HEK293 (cell line): ENCODE measurements around the gene CA5A.

Experiments
- GLI2 ChIP-seq: fragments of 450-650 bp; formaldehyde crosslinking; IDR thresholded peaks from 2 replicates; pipeline ENCODE4; 2017; ENCODE audit warnings: missing biosample characterization, missing genetic modification characterization, low read depth, borderline replicate concordance
- HOXD13 ChIP-seq: sonication (generic); formaldehyde crosslinking; IDR thresholded peaks from 2 replicates; pipeline ENCODE4 v1.8.0; 2022; ENCODE audit warnings: missing genetic modification reagents, borderline replicate concordance
- MYNN ChIP-seq: fragments of 450-650 bp; formaldehyde crosslinking; IDR thresholded peaks from 2 replicates; pipeline ENCODE4 v1.5.1; 2016; ENCODE audit warnings: missing biosample characterization, missing genetic modification characterization, borderline replicate concordance
- PRDM1 ChIP-seq: fragments of 450-650 bp; formaldehyde crosslinking; IDR thresholded peaks from 2 replicates; pipeline ENCODE4; 2016; ENCODE audit warnings: missing biosample characterization, missing genetic modification characterization
- ZNF121 ChIP-seq: fragments of 450-650 bp; formaldehyde crosslinking; IDR thresholded peaks from 2 replicates; pipeline ENCODE4 v1.5.1; 2016; ENCODE audit warnings: missing biosample characterization, missing genetic modification characterization
- ZNF133 ChIP-seq: fragments of 450-650 bp; formaldehyde crosslinking; IDR thresholded peaks from 2 replicates; pipeline ENCODE4 v1.5.1; 2016; ENCODE audit warnings: missing biosample characterization, missing genetic modification characterization
- ZNF140 ChIP-seq: fragments of 450-650 bp; formaldehyde crosslinking; IDR thresholded peaks from 2 replicates; pipeline ENCODE4 v1.5.1; 2016; ENCODE audit warnings: missing biosample characterization, missing genetic modification characterization
- ZNF157 ChIP-seq: fragments of 450-650 bp; formaldehyde crosslinking; IDR thresholded peaks from 2 replicates; pipeline ENCODE4 v1.5.1; 2016; ENCODE audit warnings: missing biosample characterization, missing genetic modification characterization
- ZNF292 ChIP-seq: fragments of 450-650 bp; formaldehyde crosslinking; IDR thresholded peaks from 2 replicates; pipeline ENCODE4 v1.5.1; 2016; ENCODE audit warnings: low read depth, missing biosample characterization, missing genetic modification characterization, borderline replicate concordance
- ZNF350 ChIP-seq: fragments of 450-650 bp; formaldehyde crosslinking; IDR thresholded peaks from 2 replicates; pipeline ENCODE4 v1.5.0; 2017; ENCODE audit warnings: missing biosample characterization, mild to moderate bottlenecking, missing genetic modification characterization
- ZNF404 ChIP-seq: fragments of 450-650 bp; formaldehyde crosslinking; IDR thresholded peaks from 2 replicates; pipeline ENCODE4 v1.5.1; 2017; ENCODE audit warnings: missing biosample characterization, missing genetic modification characterization
- ZNF423 ChIP-seq: fragments of 450-650 bp; formaldehyde crosslinking; IDR thresholded peaks from 2 replicates; pipeline ENCODE4 v1.5.1; 2016; ENCODE audit warnings: missing biosample characterization, missing genetic modification characterization
- ZNF48 ChIP-seq: fragments of 450-650 bp; formaldehyde crosslinking; IDR thresholded peaks from 2 replicates; pipeline ENCODE4 v1.5.1; 2016; ENCODE audit warnings: missing biosample characterization, missing genetic modification characterization
- ZNF544 ChIP-seq: fragments of 450-650 bp; formaldehyde crosslinking; IDR thresholded peaks from 2 replicates; pipeline ENCODE4 v1.5.0; 2017; ENCODE audit warnings: missing biosample characterization, missing genetic modification characterization
- ZNF558 ChIP-seq: fragments of 450-650 bp; formaldehyde crosslinking; IDR thresholded peaks from 2 replicates; pipeline ENCODE4 v1.5.1; 2016; ENCODE audit warnings: missing biosample characterization, missing genetic modification characterization
- ZNF560 ChIP-seq: fragments of 450-650 bp; formaldehyde crosslinking; IDR thresholded peaks from 2 replicates; pipeline ENCODE4 v1.5.1; 2017; ENCODE audit warnings: missing biosample characterization, missing genetic modification characterization, borderline replicate concordance
- ZNF561 ChIP-seq: fragments of 450-650 bp; IDR thresholded peaks from 2 replicates; pipeline ENCODE4 v1.5.1; 2018; ENCODE audit warnings: missing biosample characterization, missing genetic modification characterization, borderline replicate concordance
- ZNF610 ChIP-seq: fragments of 450-650 bp; formaldehyde crosslinking; IDR thresholded peaks from 2 replicates; pipeline ENCODE4 v1.5.1; 2016; ENCODE audit warnings: missing biosample characterization, missing genetic modification characterization, borderline replicate concordance
- ZNF660 ChIP-seq: fragments of 450-650 bp; IDR thresholded peaks from 2 replicates; pipeline ENCODE4 v1.5.1; 2018; ENCODE audit warnings: missing biosample characterization, mild to moderate bottlenecking, missing genetic modification characterization
- ZNF670 ChIP-seq: fragments of 450-650 bp; formaldehyde crosslinking; IDR thresholded peaks from 2 replicates; pipeline ENCODE4 v1.5.1; 2016; ENCODE audit warnings: missing biosample characterization, missing genetic modification characterization, low read depth
- ZNF830 ChIP-seq: fragments of 450-650 bp; IDR thresholded peaks from 2 replicates; pipeline ENCODE4 v1.5.0; 2018; ENCODE audit warnings: missing biosample characterization, missing genetic modification characterization, low read depth, mild to moderate bottlenecking, moderate library complexity
- ZXDB ChIP-seq: fragments of 450-650 bp; formaldehyde crosslinking; IDR thresholded peaks from 2 replicates; pipeline ENCODE4 v1.5.1; 2016; ENCODE audit warnings: missing biosample characterization, missing genetic modification characterization
- TF ChIP-seq, protein P1 (sequence below): fragments of 450-650 bp; formaldehyde crosslinking; IDR thresholded peaks from 2 replicates; pipeline ENCODE4 v1.5.1; 2016; ENCODE audit warnings: missing biosample characterization, missing genetic modification characterization
- TF ChIP-seq, protein P2 (sequence below): fragments of 450-650 bp; formaldehyde crosslinking; IDR thresholded peaks from 2 replicates; pipeline ENCODE4 v1.5.1; 2016; ENCODE audit warnings: missing biosample characterization, missing genetic modification characterization
- TF ChIP-seq, protein P3 (sequence below): fragments of 450-650 bp; formaldehyde crosslinking; IDR thresholded peaks from 2 replicates; pipeline ENCODE4 v1.5.1; 2016; ENCODE audit warnings: missing biosample characterization, missing genetic modification characterization
- TF ChIP-seq, protein P4 (sequence below): fragments of 450-650 bp; formaldehyde crosslinking; IDR thresholded peaks from 2 replicates; pipeline ENCODE4 v1.5.1; 2016; ENCODE audit warnings: missing biosample characterization, missing genetic modification characterization
- TF ChIP-seq, protein P5 (sequence below): fragments of 450-650 bp; formaldehyde crosslinking; IDR thresholded peaks from 2 replicates; pipeline ENCODE4 v1.5.1; 2016; ENCODE audit warnings: missing biosample characterization, missing genetic modification characterization
- TF ChIP-seq, protein P6 (sequence below): fragments of 450-650 bp; formaldehyde crosslinking; IDR thresholded peaks from 2 replicates; pipeline ENCODE4 v1.5.1; 2016; ENCODE audit warnings: missing biosample characterization, missing genetic modification characterization
- TF ChIP-seq, protein P7 (sequence below): fragments of 450-650 bp; formaldehyde crosslinking; IDR thresholded peaks from 2 replicates; pipeline ENCODE4 v1.5.1; 2017; ENCODE audit warnings: missing biosample characterization, missing genetic modification characterization

CA5A gene

DNA sequence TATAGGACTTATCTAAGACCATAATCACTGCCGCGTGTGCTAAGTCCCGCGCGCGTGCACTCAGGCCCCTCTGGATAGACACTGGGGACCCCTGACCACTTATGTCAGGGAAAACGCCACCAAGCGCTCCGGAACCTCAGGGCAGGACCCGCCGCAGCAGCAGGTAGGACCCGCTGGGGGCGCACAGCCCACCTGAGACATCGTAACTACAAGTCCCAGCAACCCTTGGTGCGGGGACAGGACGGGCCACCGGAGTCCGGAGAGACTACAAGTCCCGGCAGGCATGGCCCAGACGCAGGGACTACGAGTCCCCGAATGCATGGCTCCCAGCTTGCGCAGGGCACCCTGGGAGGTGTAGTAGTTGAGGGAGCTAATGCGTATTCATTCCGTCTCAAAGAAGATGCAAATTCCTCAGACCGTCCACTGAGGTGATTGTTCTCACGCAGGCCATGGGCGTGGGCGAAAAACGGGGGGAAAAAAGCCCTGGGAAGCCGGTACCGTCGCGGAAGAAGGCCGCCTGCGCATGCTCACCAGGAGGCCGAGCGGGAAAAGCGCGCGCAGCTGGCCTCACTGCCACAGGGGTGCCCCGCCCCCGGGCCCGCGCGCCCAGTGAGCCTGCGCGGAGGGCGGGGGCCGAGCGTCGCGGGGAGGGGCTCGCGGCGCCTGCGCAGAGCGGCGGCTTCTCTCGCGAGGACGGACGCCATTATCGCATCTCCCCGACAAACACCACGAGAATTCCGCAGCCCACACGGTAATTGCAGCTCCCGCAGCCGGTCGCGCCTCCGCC is 14.6 kb upstream of the CA5A start, which contains the start of gene BANP (continued):
- TF ChIP-seq, protein P1, sequence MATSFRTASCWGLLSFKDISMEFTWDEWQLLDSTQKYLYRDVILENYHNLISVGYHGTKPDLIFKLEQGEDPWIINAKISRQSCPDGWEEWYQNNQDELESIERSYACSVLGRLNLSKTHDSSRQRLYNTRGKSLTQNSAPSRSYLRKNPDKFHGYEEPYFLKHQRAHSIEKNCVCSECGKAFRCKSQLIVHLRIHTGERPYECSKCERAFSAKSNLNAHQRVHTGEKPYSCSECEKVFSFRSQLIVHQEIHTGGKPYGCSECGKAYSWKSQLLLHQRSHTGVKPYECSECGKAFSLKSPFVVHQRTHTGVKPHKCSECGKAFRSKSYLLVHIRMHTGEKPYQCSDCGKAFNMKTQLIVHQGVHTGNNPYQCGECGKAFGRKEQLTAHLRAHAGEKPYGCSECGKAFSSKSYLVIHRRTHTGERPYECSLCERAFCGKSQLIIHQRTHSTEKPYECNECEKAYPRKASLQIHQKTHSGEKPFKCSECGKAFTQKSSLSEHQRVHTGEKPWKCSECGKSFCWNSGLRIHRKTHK (tag by site-specific recombination): no peak
- no peak for TF ChIP-seq ZNF830 (tag by site-specific recombination)
- no peak for TF ChIP-seq ZNF544
- TF ChIP-seq ZNF561 (tag by site-specific recombination): peak; percentile 95
- TF ChIP-seq ZNF404 (tag by site-specific recombination): 0 out of 2 replicates have a peak, but pooled peaks have one; percentile 38
- no peak for TF ChIP-seq ZNF133 (tag by site-specific recombination)
- TF ChIP-seq ZNF121 (tag by site-specific recombination): no peak
- TF ChIP-seq, protein P2, sequence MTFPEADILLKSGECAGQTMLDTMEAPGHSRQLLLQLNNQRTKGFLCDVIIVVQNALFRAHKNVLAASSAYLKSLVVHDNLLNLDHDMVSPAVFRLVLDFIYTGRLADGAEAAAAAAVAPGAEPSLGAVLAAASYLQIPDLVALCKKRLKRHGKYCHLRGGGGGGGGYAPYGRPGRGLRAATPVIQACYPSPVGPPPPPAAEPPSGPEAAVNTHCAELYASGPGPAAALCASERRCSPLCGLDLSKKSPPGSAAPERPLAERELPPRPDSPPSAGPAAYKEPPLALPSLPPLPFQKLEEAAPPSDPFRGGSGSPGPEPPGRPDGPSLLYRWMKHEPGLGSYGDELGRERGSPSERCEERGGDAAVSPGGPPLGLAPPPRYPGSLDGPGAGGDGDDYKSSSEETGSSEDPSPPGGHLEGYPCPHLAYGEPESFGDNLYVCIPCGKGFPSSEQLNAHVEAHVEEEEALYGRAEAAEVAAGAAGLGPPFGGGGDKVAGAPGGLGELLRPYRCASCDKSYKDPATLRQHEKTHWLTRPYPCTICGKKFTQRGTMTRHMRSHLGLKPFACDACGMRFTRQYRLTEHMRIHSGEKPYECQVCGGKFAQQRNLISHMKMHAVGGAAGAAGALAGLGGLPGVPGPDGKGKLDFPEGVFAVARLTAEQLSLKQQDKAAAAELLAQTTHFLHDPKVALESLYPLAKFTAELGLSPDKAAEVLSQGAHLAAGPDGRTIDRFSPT (tag by site-specific recombination): no peak
- TF ChIP-seq, protein P3, sequence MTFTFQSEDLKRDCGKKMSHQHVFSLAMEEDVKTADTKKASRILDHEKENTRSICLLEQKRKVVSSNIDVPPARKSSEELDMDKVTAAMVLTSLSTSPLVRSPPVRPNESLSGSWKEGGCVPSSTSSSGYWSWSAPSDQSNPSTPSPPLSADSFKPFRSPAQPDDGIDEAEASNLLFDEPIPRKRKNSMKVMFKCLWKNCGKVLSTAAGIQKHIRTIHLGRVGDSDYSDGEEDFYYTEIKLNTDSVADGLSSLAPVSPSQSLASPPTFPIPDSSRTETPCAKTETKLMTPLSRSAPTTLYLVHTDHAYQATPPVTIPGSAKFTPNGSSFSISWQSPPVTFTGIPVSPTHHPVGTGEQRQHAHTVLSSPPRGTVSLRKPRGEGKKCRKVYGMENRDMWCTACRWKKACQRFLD (tag by site-specific recombination): no peak
- TF ChIP-seq ZNF560 (tag by site-specific recombination): no peak
- TF ChIP-seq ZNF157: no peak
- no peak for TF ChIP-seq HOXD13 (CRISPR knock-in tag)
- no peak for TF ChIP-seq ZNF140 (tag by site-specific recombination)
- TF ChIP-seq MYNN (tag by site-specific recombination): no peak
- no peak for TF ChIP-seq ZNF350
- TF ChIP-seq ZNF558 (tag by site-specific recombination): no peak
- TF ChIP-seq ZNF423 (tag by site-specific recombination): no peak
- TF ChIP-seq, protein P4, sequence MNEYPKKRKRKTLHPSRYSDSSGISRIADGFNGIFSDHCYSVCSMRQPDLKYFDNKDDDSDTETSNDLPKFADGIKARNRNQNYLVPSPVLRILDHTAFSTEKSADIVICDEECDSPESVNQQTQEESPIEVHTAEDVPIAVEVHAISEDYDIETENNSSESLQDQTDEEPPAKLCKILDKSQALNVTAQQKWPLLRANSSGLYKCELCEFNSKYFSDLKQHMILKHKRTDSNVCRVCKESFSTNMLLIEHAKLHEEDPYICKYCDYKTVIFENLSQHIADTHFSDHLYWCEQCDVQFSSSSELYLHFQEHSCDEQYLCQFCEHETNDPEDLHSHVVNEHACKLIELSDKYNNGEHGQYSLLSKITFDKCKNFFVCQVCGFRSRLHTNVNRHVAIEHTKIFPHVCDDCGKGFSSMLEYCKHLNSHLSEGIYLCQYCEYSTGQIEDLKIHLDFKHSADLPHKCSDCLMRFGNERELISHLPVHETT: peak; percentile 71; the same call in 1 of the 2 replicates
- no peak for TF ChIP-seq PRDM1
- TF ChIP-seq ZNF292 (tag by site-specific recombination): no peak
- TF ChIP-seq GLI2 (tag by site-specific recombination): no peak
- TF ChIP-seq, protein P5, sequence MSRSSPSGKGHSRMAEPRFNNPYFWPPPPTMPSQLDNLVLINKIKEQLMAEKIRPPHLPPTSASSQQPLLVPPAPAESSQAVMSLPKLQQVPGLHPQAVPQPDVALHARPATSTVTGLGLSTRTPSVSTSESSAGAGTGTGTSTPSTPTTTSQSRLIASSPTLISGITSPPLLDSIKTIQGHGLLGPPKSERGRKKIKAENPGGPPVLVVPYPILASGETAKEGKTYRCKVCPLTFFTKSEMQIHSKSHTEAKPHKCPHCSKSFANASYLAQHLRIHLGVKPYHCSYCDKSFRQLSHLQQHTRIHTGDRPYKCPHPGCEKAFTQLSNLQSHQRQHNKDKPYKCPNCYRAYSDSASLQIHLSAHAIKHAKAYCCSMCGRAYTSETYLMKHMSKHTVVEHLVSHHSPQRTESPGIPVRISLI: no peak
- TF ChIP-seq, protein P6, sequence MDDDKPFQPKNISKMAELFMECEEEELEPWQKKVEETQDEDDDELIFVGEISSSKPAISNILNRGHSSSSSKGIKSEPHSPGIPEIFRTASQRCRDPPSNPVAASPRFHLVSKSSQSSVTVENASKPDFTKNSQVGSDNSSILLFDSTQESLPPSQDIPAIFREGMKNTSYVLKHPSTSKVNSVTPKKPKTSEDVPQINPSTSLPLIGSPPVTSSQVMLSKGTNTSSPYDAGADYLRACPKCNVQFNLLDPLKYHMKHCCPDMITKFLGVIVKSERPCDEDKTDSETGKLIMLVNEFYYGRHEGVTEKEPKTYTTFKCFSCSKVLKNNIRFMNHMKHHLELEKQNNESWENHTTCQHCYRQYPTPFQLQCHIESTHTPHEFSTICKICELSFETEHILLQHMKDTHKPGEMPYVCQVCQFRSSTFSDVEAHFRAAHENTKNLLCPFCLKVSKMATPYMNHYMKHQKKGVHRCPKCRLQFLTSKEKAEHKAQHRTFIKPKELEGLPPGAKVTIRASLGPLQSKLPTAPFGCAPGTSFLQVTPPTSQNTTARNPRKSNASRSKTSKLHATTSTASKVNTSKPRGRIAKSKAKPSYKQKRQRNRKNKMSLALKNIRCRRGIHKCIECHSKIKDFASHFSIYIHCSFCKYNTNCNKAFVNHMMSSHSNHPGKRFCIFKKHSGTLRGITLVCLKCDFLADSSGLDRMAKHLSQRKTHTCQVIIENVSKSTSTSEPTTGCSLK (tag by site-specific recombination): no peak
- TF ChIP-seq ZNF610: no peak; the same call in 1 of the 2 replicates
- TF ChIP-seq ZNF660: peak; percentile 97
- TF ChIP-seq, protein P7, sequence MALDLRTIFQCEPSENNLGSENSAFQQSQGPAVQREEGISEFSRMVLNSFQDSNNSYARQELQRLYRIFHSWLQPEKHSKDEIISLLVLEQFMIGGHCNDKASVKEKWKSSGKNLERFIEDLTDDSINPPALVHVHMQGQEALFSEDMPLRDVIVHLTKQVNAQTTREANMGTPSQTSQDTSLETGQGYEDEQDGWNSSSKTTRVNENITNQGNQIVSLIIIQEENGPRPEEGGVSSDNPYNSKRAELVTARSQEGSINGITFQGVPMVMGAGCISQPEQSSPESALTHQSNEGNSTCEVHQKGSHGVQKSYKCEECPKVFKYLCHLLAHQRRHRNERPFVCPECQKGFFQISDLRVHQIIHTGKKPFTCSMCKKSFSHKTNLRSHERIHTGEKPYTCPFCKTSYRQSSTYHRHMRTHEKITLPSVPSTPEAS: no peak
- TF ChIP-seq ZXDB (tag by site-specific recombination): peak; percentile 98
- TF ChIP-seq ZNF670 (tag by site-specific recombination): no peak
- no peak for TF ChIP-seq ZNF48
